Measurements from ENCODE around the gene LIN7C. TPM values are rescaled to one million over a fixed set of nuclear protein-coding genes. Genes with fewer than 3 reads are reported as not detected.

LIN7C gene
- total RNA-seq: 66.4 and 70.2 TPM in 2 replicates

GRCh38 chr11:27506200-27507182 lies at the start of gene LIN7C:
TSS of gene LIN7C (minus strand) at chr11:27506769. CDS start at chr11:27506752, 17 bp downstream.

GRCh38 chr11:27472398-27473016 lies 34.1 kb downstream of the LIN7C start, which contains the start of gene LGR4:
TSS of gene LGR4 (minus strand) at chr11:27472790. CDS start at chr11:27472302, 488 bp downstream.

Other genes with a start within 250 kb of the LIN7C start
- 4.7 and 12.2 TPM in 2 replicates for gene CCDC34, start 143.6 kb downstream of the LIN7C start, total RNA-seq
- gene LGR4, start 34.0 kb downstream of the LIN7C start, total RNA-seq: 9.8 and 11.0 TPM in 2 replicates
- 1.8 and 3.7 TPM in 2 replicates for gene BDNF, start 193.7 kb upstream of the LIN7C start, total RNA-seq

Data from uterine smooth muscle cell (primary cell).